Endothelial cell of umbilical vein (primary cell): ENCODE results near the gene SH3RF3. TPM values are rescaled to one million over a fixed set of nuclear protein-coding genes. Genes with fewer than 3 reads are reported as not detected.

Source experiments
- BruUV-seq: library from RNA; stranded (reverse); fragments of 400-500 nt; replicated peaks from 2 replicates; lab custom pipeline; 2021; lab: Mats Ljungman, UMichigan
- CTCF ChIA-PET: fragments of 300-600, 350-600 bp; sonication (Branson Sonifier 250); formaldehyde crosslinking; loops from one replicate; lab custom pipeline; 2021; ENCODE audit warnings: antibody characterized with exemption, inconsistent platforms; lab: Charles Lee
- POLR2A ChIA-PET: fragments of 300-600, 350-600 bp; sonication (Branson Sonifier 250); formaldehyde crosslinking; loops from one replicate; lab custom pipeline; 2021; ENCODE audit warnings: antibody characterized with exemption, inconsistent platforms; lab: Charles Lee
- DNase-seq: peaks from one replicate; pipeline ENCODE4 v3.0.0-alpha.2; 2011; ENCODE audit warnings: low read depth, low spot score
- FAIRE-seq: peaks from 2 replicates; lab custom pipeline; 2011; peaks lifted over from hg19 to GRCh38; lab: Jason Lieb, UNC
- H2AFZ ChIP-seq: 2 replicates; pipeline ENCODE4 v1.6.0; 2012; ENCODE audit warnings: low read depth, low read length, control low read depth, inconsistent platforms
- H3K27ac ChIP-seq: 2 replicates; pipeline ENCODE4 v1.5.1; 2011; ENCODE audit warnings: low read depth, mild to moderate bottlenecking, control low read depth, low read length, moderate library complexity; ENCODE audit not compliant: insufficient read depth
- H3K27me3 ChIP-seq, 2 experiments: 2 replicates each; pipeline versions ENCODE4 v1.6.0 to v1.6.1; 2011; ENCODE audit warnings: low read length in 2 of 2, mixed read lengths in 1 of 2; ENCODE audit not compliant: control insufficient read depth in 2 of 2, insufficient read depth in 2 of 2
- H3K36me3 ChIP-seq, 2 experiments: 2 replicates in 1 of 2; 3 replicates in 1 of 2; pipeline ENCODE4 v1.5.1; 2011; ENCODE audit warnings: low read length in 2 of 2, mild to moderate bottlenecking in 1 of 2, moderate library complexity in 1 of 2; ENCODE audit not compliant: control insufficient read depth in 2 of 2, insufficient read depth in 2 of 2; ENCODE audit errors: extremely low read depth in 1 of 2
- H3K4me1 ChIP-seq: 3 replicates; pipeline ENCODE4 v1.5.1; 2011; ENCODE audit warnings: mild to moderate bottlenecking, low read length; ENCODE audit not compliant: control insufficient read depth, insufficient read depth; ENCODE audit errors: extremely low read depth
- H3K4me2 ChIP-seq: 2 replicates; pipeline ENCODE4 v1.6.1; 2011; ENCODE audit warnings: low read length, control low read depth, mixed read lengths; ENCODE audit not compliant: insufficient read depth
- H3K4me3 ChIP-seq, 3 experiments: fragments of 200-600 bp in 1 of 3; sonication (generic), shearing (Covaris generic) in 1 of 3; replicated peaks in 1 of 3; 2 replicates each; pipeline ENCODE4 v1.5.1; 2011 to 2016; ENCODE audit warnings: control low read depth in 3 of 3, low read length in 3 of 3, mild to moderate bottlenecking in 2 of 3, inconsistent platforms in 1 of 3, low read depth in 1 of 3, moderate library complexity in 1 of 3; ENCODE audit not compliant: insufficient read depth in 1 of 3
- H3K79me2 ChIP-seq: 2 replicates; pipeline ENCODE4 v1.6.0; 2012; ENCODE audit warnings: low read length, inconsistent platforms; ENCODE audit not compliant: control insufficient read depth, insufficient read depth
- H3K9ac ChIP-seq: replicated peaks from 2 replicates; pipeline ENCODE3; 2011; ENCODE audit warnings: low read length, control low read depth; ENCODE audit not compliant: insufficient read depth; ENCODE audit errors: extremely low read depth
- H3K9me1 ChIP-seq: replicated peaks from 3 replicates; pipeline ENCODE4 v1.6.0; 2011; ENCODE audit warnings: mild to moderate bottlenecking, low read length; ENCODE audit not compliant: control insufficient read depth, insufficient read depth; ENCODE audit errors: extremely low read depth
- H3K9me3 ChIP-seq: replicated peaks from 2 replicates; pipeline ENCODE4 v1.5.1; 2012; ENCODE audit warnings: low read length, inconsistent platforms; ENCODE audit not compliant: control insufficient read depth, insufficient read depth
- H4K20me1 ChIP-seq: replicated peaks from 2 replicates; pipeline ENCODE3; 2011; ENCODE audit warnings: mild to moderate bottlenecking, low read length; ENCODE audit not compliant: control insufficient read depth, insufficient read depth; ENCODE audit errors: extremely low read depth
- MAX ChIP-seq: IDR thresholded peaks from 2 replicates; pipeline ENCODE4 v1.6.1; 2011; ENCODE audit not compliant: insufficient read depth, insufficient read length
- dilution Hi-C: fragments of 300-500 bp; cut with MboI; formaldehyde crosslinking; loops from one replicate; pipeline ENCODE4 v1.15.0; 2019; ENCODE audit warnings: low sequenced_read_pairs; ENCODE audit not compliant: extremely low pct_ligation_motif_present
- intact Hi-C: fragments of 100-400 bp; cut with micrococcal nuclease; formaldehyde crosslinking; loops from one replicate; pipeline ENCODE4 v1.10.0; 2022
- polyA plus RNA-seq, 4 experiments: library from polyadenylated mRNA; depleted of rRNA in 3 of 4; stranded (reverse) in 3 of 4; unstranded in 1 of 4; fragments of >200 nt; gene quantifications; 2 replicates each; pipeline versions ENCODE4 v1.2.1 to v1.2.3, GENCODE V29; 2011 to 2012; ENCODE audit warnings: missing spikeins in 1 of 4
- total RNA-seq: library from RNA; stranded (reverse); gene quantifications from 2 replicates; pipeline ENCODE4 v1.2.3, GENCODE V29; 2021
- TF ChIP-seq, protein P1 (sequence below), 2 donors: IDR thresholded peaks; 1 replicate in 1 of 2; 2 replicates in 1 of 2; pipeline ENCODE4 v1.5.1; 2011; ENCODE audit warnings: low read length in 2 of 2, mild to moderate bottlenecking in 2 of 2, moderate library complexity in 2 of 2, control low read depth in 1 of 2, inconsistent platforms in 1 of 2, low read depth in 1 of 2; ENCODE audit not compliant: insufficient read depth in 1 of 2; ENCODE audit errors: extremely low read depth in 1 of 2

Gene SH3RF3
- total and polyA plus RNA-seq, 2 donors (not counting 3 experiments of a cell fraction or from before 2014, with no cell fraction given) = 3.8 to 14.7 TPM

DNA sequence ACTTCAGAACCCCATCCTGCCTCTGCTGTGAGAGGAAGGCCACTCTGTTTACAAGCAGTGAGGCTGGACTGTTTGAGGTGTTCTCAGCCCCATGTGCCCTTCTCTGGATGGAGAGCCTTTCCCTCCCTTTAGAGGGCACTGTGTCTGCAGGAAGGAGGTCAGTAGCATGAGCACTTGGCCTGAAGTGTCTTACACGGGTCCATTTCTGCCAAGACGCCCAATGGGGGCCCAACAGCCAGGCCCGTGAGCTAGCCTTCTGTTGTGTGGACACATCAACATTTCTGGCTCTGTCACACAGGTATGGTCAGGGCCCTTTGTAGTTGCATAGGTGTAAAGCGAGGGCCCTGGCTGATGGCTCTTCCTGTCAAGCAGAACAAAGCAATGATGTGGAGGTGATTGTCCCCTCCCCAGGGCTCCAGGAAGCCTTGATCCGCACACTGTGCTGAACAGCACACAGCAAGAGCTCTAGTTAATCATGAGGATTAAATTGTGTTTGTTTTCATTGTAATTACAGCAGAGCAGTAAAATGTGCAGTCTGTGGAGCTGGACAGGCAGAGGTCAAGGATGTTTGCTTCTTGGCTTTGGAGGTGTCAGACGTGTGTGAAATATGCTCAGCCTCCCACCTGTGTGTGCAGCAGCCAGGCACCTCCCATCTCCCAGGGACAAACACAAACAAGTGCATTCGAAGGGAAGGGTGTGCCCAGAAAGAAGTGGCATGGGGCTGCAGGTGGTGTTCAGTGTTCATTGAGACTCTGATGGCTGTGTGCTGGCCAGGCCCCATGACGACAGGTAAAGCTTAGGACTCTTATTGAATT lies 132.1 kb downstream of the SH3RF3 start:
- Histone ChIP-seq H3K36me3 (no peaks in the 10 kb centered on the region), H4K20me1 (no peaks in the 10 kb centered on the region), H3K4me2 (no peak overlapping the region), H3K27me3 (no peaks in the 10 kb centered on the region), H3K4me3 (no peak overlapping the region), H3K4me1 (peaks cover 26% of the 10 kb centered on the region), H3K9me3 (no peaks in the 10 kb centered on the region), H3K27ac (no peak overlapping the region), H2AFZ (no peak overlapping the region), H3K9ac (no peak overlapping the region), H3K9me1 (no peaks in the 10 kb centered on the region), H3K79me2 (no peaks in the 10 kb centered on the region)
- BruUV-seq = no TSS peak
- TF ChIP-seq, protein P1, sequence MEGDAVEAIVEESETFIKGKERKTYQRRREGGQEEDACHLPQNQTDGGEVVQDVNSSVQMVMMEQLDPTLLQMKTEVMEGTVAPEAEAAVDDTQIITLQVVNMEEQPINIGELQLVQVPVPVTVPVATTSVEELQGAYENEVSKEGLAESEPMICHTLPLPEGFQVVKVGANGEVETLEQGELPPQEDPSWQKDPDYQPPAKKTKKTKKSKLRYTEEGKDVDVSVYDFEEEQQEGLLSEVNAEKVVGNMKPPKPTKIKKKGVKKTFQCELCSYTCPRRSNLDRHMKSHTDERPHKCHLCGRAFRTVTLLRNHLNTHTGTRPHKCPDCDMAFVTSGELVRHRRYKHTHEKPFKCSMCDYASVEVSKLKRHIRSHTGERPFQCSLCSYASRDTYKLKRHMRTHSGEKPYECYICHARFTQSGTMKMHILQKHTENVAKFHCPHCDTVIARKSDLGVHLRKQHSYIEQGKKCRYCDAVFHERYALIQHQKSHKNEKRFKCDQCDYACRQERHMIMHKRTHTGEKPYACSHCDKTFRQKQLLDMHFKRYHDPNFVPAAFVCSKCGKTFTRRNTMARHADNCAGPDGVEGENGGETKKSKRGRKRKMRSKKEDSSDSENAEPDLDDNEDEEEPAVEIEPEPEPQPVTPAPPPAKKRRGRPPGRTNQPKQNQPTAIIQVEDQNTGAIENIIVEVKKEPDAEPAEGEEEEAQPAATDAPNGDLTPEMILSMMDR (IDR thresholded peaks at IDR 0.05; ENCODE audit: extremely low read depth in 1 of 2, insufficient read depth in 1 of 2, low read depth in 1 of 2, low read length in 2 of 2) = peak; percentile 24 to 45
- no peak for TF ChIP-seq MAX
- dilution Hi-C loops = no loop called here
- ChIA-PET POLR2A (no interaction called here), CTCF (interaction anchor here (1.0 to 3.5 kb wide), 3 partner anchors 90 to 249 kb away, joined by 3 to 15 read pairs (median 4); no protein-coding TSS in a partner anchor)
- intact Hi-C loops = loop anchor here (1.0 to 5.0 kb wide), 2 partner anchors 23 to 49 kb away; no protein-coding TSS in a partner anchor
- no peak for DNase-seq
- FAIRE-seq = peak; percentile 28
